ENCODE measurements around the gene PRM1.
A peak's percentile ranks its signal among the peaks of the same experiment; 100 is the strongest.

Gene PRM1

GRCh38 chr16:11280616-11281522 lies at the start of gene PRM1:
Gene PRM1, minus strand, starts transcription at chr16:11281330. Its CDS starts 92 bp downstream, at chr16:11281238.
- no peak for DNase-seq

- no peak for DNase-seq
Observed at GRCh38 chr16:11330526-11331237, 49.6 kb upstream of the PRM1 start.

DNA sequence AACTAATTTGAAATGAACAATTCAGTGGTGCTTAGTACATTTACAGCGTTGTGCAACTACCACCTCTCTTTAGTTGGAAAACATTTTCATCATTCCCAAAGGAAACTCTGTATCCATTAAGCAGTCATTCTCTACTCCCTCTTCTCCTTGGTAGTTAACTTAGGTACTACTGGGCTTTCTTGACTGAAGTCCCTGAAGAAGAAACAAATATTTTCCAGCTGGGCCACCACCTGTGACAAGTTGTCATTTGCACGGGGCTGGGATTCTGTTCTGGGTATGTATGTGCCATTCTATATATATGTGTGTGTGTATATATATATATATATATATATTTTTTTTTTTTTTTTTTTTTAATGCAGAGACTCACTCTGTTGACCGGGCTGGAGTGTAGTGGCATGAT lies 48.8 kb upstream of the PRM1 start:
- DNase-seq, result no peak

GRCh38 chr16:11329071-11329491 lies 48.0 kb upstream of the PRM1 start:
- DNase-seq, result no peak

DNA sequence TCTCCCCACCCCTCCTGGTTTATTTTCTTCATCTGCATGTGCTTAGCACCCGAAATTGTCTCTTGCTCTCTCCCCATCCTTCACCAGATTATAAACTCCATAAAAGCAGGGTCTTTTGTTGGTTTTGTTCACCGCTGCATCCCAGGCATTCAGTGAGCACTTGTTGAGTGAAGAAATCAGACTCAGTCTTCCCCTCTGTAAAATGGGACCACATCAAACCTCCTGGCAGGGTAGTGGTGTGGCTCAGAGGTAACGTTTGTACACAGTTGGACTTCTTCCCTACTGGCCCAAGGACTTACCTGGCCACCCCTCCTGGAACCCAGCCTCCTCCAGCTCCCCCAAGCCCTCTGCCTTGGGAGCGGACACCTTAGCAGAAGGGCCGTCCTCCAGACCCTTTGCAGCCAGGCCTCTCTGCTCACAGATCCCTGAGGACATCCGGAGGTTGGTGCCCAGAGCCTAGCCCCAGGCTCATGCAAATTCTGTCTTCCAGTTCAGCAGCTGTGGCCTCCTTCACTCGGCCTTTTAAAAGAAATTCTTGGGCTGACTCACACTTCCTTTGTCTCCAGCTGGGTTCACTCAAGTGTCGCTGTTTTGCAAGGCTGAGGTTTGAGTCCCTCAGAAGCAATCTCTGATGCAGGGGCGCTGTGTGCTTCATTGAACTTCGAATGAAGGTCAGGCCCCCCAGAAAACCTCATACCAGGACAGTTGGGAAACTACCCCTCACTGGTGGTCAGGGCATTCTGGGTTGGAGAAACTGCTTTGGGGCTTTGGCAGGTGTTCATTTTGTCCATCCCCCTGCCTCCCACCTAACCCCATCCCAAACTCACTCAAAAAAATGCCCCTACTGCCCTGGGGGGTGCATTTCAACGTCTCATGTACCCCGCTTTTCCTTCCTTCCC lies 47.3 kb upstream of the PRM1 start:
- peak; percentile 26 for DNase-seq

DNA sequence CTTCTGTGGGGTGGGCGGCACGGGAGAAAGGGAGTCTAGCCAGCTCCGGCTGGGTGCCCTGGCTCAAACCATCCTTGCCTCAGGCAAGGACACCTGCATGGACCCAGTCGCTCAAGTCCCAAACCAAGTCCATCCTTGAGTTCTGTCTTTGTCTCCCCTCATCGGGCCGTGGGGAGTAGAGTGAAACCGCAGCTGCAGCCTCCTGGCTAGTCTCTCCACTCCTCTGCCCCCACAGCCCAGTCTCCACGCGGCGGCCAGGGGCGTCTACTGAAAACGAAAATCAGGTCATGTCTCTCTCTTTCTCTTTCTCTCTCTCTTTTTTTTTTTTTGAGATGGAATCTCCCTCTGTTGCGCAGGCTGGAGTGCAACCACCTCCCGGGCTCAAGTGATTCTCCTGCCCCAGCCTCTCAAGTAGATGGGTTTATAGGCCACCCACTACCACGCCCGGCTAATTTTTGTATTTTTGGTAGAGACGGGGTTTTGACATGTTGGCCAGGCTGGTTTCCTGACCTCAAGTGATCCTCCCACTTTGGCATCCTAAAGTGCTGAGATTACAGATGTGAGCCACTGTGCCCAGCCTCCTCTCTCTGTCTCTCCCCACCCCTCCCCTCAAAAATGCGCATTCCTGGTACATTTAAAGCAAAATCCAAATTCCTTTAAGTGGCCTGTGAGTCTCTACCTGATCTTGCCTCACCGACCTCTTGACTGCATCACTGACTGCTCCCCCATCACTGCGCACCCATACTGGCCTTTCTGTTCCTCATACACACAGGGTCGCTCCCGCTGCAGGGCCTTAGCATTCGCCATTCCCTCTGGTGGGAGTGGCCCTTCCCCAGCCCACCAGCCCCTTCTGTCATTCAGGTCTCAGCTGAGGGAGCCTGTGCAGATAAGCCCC lies 46.4 kb upstream of the PRM1 start:
- no peak for DNase-seq

DNA sequence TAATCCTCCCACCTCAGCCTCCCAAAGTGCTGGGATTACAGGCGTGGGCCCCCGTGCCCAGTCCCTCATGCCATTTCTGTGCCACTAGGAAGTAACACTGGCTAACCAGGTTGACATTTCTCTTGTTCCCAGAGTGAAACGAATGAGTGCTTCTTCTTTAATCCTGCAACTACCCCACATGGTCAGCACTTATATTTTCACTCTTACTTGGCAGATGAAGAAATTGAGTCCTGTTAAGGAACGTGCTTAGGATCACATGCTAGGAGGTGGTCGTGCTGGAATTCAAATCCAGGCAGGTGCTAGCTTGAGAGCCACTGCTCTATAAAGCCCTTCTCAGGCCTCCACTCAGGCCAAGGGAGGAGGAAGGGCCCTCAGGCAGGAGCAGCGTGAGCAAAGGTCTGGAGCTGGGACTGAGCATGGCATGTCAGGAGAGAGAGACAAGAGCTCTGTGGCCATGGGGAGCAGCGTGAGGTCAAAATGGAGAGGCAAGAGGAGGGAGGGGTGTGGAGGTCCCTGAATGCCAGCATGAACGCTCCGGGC lies 45.7 kb upstream of the PRM1 start:
- DNase-seq, result no peak

DNA sequence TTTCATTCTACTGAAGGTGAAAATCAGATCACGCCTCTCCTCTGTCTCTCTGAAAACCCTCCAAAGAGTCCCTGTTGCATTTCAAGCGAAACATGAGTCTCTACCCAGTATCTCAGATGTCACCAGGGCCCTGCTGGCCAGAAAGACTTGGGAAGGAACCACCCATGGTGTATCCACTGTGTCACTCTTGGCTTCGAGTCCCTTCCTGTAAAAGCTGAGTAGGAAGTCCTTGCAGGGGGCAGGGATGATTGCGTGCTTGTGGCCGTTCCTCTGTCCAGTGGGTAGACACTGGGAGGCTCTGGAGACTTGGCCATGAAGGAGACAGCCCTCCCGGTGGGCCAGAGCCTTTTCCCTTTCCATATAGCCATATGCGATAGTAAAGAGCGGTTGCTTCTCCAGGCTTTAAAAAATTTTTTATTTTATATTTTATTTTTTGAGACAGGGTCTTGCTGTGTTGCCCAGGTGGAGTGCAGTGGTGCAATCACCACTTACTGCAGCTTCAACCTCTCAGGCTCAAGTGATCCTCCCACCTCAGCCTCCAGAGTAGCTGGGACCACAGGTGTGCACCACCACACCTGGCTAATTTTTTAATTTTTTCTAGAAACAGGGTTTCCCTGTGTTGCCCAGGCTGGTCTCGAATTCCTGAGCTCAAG lies 45.1 kb upstream of the PRM1 start:
- DNase-seq, result no peak

DNA sequence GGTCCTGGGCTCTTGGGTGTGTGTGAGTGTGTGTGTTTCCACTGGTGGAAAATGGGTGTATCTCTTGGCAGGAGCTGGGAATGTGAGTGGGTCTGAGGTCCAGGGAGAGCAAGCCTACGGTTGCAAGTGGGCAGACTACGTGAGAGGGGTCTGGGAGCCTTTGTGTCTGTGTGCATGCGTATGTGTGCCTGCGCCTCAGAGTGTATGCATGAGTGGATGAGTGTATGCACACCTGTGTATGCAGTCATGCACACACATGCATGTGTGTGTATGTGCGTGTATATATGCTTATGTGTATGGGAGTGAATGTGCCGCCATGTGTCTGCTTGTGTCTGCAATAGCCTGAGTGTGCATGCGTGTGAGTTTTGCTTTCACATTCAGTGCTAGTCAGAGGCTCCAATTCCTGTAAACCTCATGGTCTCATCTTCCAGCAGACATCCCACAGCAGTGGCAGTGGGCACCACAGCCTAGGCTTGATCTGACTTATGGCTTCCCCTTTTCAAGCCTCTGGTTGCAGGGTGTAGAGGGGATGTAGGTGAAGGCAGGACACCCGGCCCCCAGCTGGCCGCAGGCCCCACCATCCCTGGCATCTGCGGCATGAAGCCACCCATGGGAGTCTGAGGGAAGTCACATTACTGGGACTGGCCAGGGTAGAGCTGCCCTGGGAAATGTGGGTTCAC lies 44.4 kb upstream of the PRM1 start:
- no peak for DNase-seq

DNA sequence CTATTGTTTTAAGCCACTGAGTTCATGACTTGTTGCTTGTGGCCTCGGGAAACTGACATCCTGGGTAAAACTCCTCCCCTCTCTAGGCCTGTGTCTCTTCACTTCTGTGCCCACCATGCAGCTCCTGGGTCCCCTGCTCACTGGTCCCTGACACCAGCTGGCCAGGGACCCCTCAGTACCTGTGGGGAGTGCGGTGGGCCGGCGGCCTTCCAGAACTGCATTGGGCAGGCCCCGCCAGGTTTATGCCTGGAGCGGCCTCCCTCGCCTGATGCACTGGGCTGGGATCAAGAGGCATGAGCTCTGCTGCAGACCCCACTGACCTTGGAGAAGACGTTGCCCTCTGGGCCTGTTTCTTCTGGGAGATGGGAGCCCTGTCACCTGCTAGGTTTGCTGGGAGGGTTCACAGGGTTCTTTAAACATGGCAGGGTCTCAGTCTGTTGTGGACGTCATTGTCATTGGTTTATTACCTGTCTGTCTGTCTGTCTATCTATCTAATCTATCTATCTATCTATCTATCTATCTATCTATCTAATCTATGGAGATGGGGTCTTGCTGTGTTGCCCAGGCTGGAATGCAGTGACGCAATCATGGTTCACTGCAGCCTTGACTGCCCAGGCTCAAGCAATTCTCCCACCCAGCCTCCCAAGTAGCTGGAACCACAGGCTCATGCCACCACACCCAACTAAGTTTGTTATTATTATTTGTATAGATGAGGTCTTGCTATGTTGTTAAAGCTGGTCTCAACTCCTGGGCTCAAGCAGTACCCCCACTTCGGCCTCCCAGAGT lies 42.6 kb upstream of the PRM1 start:
- DNase-seq, result no peak

GRCh38 chr16:11322823-11323222 lies 41.7 kb upstream of the PRM1 start:
- DNase-seq, result no peak

DNA sequence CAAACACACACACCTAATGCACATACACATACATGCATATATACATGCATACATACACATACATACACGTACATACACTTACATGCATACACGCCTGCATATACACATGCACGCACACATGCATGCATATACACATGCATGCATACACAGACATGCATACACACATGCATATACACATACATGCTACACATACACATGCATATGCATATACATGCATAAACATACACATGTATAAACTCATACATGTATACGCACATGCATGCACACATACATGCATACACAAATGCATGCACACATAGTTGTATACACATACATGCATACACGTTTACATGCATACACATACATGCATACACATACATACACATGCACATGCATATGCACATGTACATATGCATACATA lies 40.5 kb upstream of the PRM1 start:
- no peak for DNase-seq

- DNase-seq, result no peak
Observed at GRCh38 chr16:11320170-11320569, 39.0 kb upstream of the PRM1 start.

- DNase-seq, result no peak
Observed at GRCh38 chr16:11319529-11320146, 38.5 kb upstream of the PRM1 start.

GRCh38 chr16:11318817-11319216 lies 37.7 kb upstream of the PRM1 start:
- DNase-seq, result no peak

DNA sequence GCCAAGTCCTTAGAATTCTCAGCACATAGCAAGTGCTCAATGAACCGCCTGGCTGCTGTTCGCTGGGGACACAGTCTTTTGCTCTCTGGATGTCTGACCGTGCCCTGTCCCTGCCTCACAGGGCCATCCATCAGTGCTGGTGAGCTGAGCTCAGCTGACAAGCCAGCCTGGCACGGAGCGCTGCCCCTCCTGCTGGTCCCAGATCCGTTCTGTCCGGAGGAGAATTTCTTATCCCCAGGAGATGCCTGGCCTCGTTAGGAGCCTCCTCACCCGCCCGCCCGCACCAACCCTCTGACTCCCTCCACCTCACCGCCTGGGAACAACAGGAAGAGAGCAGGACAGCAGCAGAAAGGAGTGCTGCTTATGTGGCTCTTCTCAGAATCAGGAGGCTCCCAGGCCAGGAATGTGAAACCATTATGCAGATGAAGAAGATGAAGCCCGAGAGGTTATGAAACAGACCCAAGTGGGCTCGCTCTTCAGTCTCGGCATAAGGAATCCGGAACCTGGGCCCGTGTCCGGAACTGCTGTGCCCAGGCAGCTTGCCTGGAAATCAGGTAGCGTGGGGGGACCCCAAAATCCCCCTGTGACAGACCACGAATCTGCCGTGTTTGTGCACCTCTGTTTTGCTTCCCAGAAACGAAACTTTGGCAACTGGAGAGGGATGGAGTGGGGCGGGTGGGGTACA lies 35.3 kb upstream of the PRM1 start:
- DNase-seq, result no peak

- no peak for DNase-seq
Observed at GRCh38 chr16:11315510-11315909, 34.4 kb upstream of the PRM1 start.

- no peak for DNase-seq
Observed at GRCh38 chr16:11314309-11314894, 33.3 kb upstream of the PRM1 start.

Measured in activated CD4-positive, alpha-beta T cell treated with anti-CD3 and anti-CD28 coated beads for 1 hour (primary cell).